ENCODE measurements around the gene CNTNAP5. TPM values are rescaled to one million over a fixed set of nuclear protein-coding genes. Genes with fewer than 3 reads are reported as not detected.

CNTNAP5 gene
- total and polyA plus RNA-seq, 2 of the 8 experiments (the other 6 are each of a cell fraction or from before 2014, with no cell fraction given), result 0.11 to 0.76 TPM

GRCh38 chr2:124640221-124640750 lies 615.2 kb downstream of the CNTNAP5 start:
- CTCF ChIA-PET (ENCODE audit: partially characterized antibody), result interaction anchor here (1.1 kb wide), 1 partner anchor 18 kb away, joined by 3 read pairs; no protein-coding TSS in a partner anchor
- Histone ChIP-seq H3K27me3 (replicated peaks in 1 of 4; ENCODE audit: control insufficient read depth in 3 of 4, extremely low read depth in 1 of 4, insufficient read depth in 3 of 4, low read length in 3 of 4) (no peaks in the 10 kb centered on the region), H2BK5ac (ENCODE audit: low read depth, low read length) (no peak overlapping the region), H3K36me3 (ENCODE audit: control insufficient read depth in 2 of 4, insufficient read depth in 4 of 4, low read length in 3 of 4) (no peaks in the 10 kb centered on the region), H4K91ac (replicated peaks; ENCODE audit: insufficient read length, low read length) (no peak overlapping the region), H3K79me2 (ENCODE audit: control insufficient read depth in 1 of 2, insufficient read depth in 2 of 2, low read length in 2 of 2) (no peaks in the 10 kb centered on the region), H2BK120ac (replicated peaks; ENCODE audit: low read depth, low read length) (no peak overlapping the region), H3K18ac (ENCODE audit: extremely low read depth, low read length) (no peak overlapping the region), H3K4me2 (ENCODE audit: insufficient read depth in 1 of 2, low read depth in 2 of 2, low read length in 2 of 2) (no peak overlapping the region), H4K8ac (ENCODE audit: extremely low read depth, insufficient read depth, low read length) (no peak overlapping the region), H3K79me1 (ENCODE audit: low read depth, low read length) (no peaks in the 10 kb centered on the region), H2AFZ (ENCODE audit: low read length) (no peak overlapping the region), H3K27ac (ENCODE audit: low read depth, low read length) (no peak overlapping the region), H3K23me2 (ENCODE audit: low read depth, low read length) (no peaks in the 10 kb centered on the region), H3K4me3 (ENCODE audit: extremely low read depth in 1 of 4, insufficient read depth in 2 of 4, low read depth in 3 of 4, low read length in 4 of 4) (no peak overlapping the region), H2BK15ac (ENCODE audit: low read length) (no peak overlapping the region), H3K9me3 (ENCODE audit: insufficient read depth in 2 of 2, low read depth in 1 of 2, low read length in 1 of 2) (peaks cover 0 to 3% of the 10 kb centered on the region in 2 experiments; a peak in 1 of 4 replicates), H3K4me1 (replicated peaks in 1 of 4; ENCODE audit: control insufficient read depth in 3 of 4, insufficient read depth in 4 of 4, low read length in 3 of 4) (no peaks in the 10 kb centered on the region), H3K56ac (replicated peaks; ENCODE audit: insufficient read length, low read depth, low read length) (no peak overlapping the region), H4K5ac (ENCODE audit: insufficient read length, low read depth, low read length) (no peak overlapping the region), H3K23ac (ENCODE audit: insufficient read length) (no peak overlapping the region), H2AK5ac (ENCODE audit: low read depth, low read length) (no peak overlapping the region), H3K4ac (replicated peaks; ENCODE audit: insufficient read length, low read depth, low read length) (no peak overlapping the region), H2BK12ac (ENCODE audit: low read depth, low read length) (no peak overlapping the region), H4K20me1 (replicated peaks in 1 of 2; ENCODE audit: control insufficient read depth in 1 of 2, insufficient read depth in 2 of 2, low read length in 2 of 2) (no peaks in the 10 kb centered on the region), H2BK20ac (ENCODE audit: low read length) (no peak overlapping the region), H3K9ac (replicated peaks in 1 of 4; ENCODE audit: extremely low read depth in 1 of 4, low read depth in 3 of 4, low read length in 3 of 4) (no peak overlapping the region), H3K14ac (ENCODE audit: insufficient read length) (no peak overlapping the region)
- DNase-seq (ENCODE audit: low read depth in 1 of 2, low spot score in 2 of 2) (no peak), FAIRE-seq (no peak)
- WGBS, 2 experiments (ENCODE audit: extremely low coverage in 1 of 2, insufficient coverage in 1 of 2, insufficient read length in 1 of 2, insufficient replicate concordance in 2 of 2, low coverage in 1 of 2, low lambda C conversion rate in 2 of 2, missing lambda C conversion rate in 1 of 2), result 93% methylated on average over 15 of the region's 15 CpGs; no CpG with 5 or more reads in 1 of the 2 experiments
- POLR2A ChIA-PET (ENCODE audit: partially characterized antibody), result no interaction called here
- TF ChIP-seq RAD21 (IDR thresholded peaks at IDR 0.05 in 1 of 2, conservative IDR thresholded peaks at IDR 0.05 in 1 of 2; ENCODE audit: low read depth in 2 of 2, low read length in 2 of 2) (no peak), TEAD4 (IDR thresholded peaks at IDR 0.05; ENCODE audit: low read depth, low read length) (no peak), YY1 (IDR thresholded peaks at IDR 0.05; ENCODE audit: low read depth, low read length) (no peak), KDM4A (IDR thresholded peaks at IDR 0.05; ENCODE audit: low read depth, low read length, severe bottlenecking) (no peak), SP1 (IDR thresholded peaks at IDR 0.05; ENCODE audit: low read depth, low read length) (no peak), POLR2AphosphoS5 (IDR thresholded peaks at IDR 0.05; ENCODE audit: low read depth, low read length) (no peak), POU5F1 (IDR thresholded peaks at IDR 0.05; ENCODE audit: low read depth, low read length) (no peak), HDAC6 (IDR thresholded peaks at IDR 0.05; ENCODE audit: low read depth, low read length) (no peak), E2F6 (IDR thresholded peaks at IDR 0.05) (no peak), BACH1 (IDR thresholded peaks at IDR 0.05; ENCODE audit: low read length) (no peak), SIX5 (IDR thresholded peaks at IDR 0.05; ENCODE audit: low read depth, low read length) (no peak), CHD2 (IDR thresholded peaks at IDR 0.05; ENCODE audit: low read length) (no peak), EZH2 (IDR thresholded peaks at IDR 0.05; ENCODE audit: low read depth, low read length, severe bottlenecking) (no peak), SP4 (IDR thresholded peaks at IDR 0.05; ENCODE audit: low read length) (no peak), ZNF274 (IDR thresholded peaks at IDR 0.05; ENCODE audit: borderline replicate concordance, extremely low read depth, low read length) (no peak)

Measured in H1 (cell line).